Mesendoderm (in vitro differentiated cells): ENCODE measurements around the gene GLTPD2.
A peak's percentile ranks its signal among the peaks of the same experiment; 100 is the strongest.

Experiments
- DNase-seq: peaks from one replicate; pipeline ENCODE4 v3.0.0; 2013
- H2AK5ac ChIP-seq: 2 replicates; pipeline ENCODE4 v1.6.1; 2013; ENCODE audit warnings: low read length, inconsistent platforms
- H2BK120ac ChIP-seq: 2 replicates; pipeline ENCODE4 v1.6.1; 2013; ENCODE audit warnings: low read depth, mild to moderate bottlenecking, low read length, moderate library complexity, mixed read lengths
- H2BK15ac ChIP-seq: replicated peaks from 2 replicates; pipeline ENCODE4 v1.6.1; 2013; ENCODE audit warnings: low read depth, mild to moderate bottlenecking, moderate library complexity
- H2BK5ac ChIP-seq: 2 replicates; pipeline ENCODE4 v1.6.1; 2013; ENCODE audit warnings: low read length, inconsistent platforms
- H3K18ac ChIP-seq: 2 replicates; pipeline ENCODE4 v1.6.1; 2013; ENCODE audit warnings: mild to moderate bottlenecking, low read length, mixed read lengths
- H3K23ac ChIP-seq: one replicate; pipeline ENCODE4 v1.6.1; 2013; ENCODE audit warnings: low read length
- H3K27ac ChIP-seq: 2 replicates; pipeline ENCODE4 v1.5.1; 2013; ENCODE audit warnings: low read depth, mild to moderate bottlenecking, inconsistent platforms, low read length, moderate library complexity
- H3K27me3 ChIP-seq: 2 replicates; pipeline ENCODE4 v1.6.1; 2013; ENCODE audit warnings: low read length, control low read depth, mild to moderate bottlenecking, inconsistent platforms; ENCODE audit not compliant: insufficient read depth, poor library complexity
- H3K36me3 ChIP-seq: 2 replicates; pipeline ENCODE4 v1.6.1; 2013; ENCODE audit warnings: low read length, inconsistent platforms; ENCODE audit not compliant: control insufficient read depth, insufficient read depth
- H3K4ac ChIP-seq: one replicate; pipeline ENCODE4 v1.6.1; 2013; ENCODE audit warnings: low read depth, mild to moderate bottlenecking, low read length, moderate library complexity
- H3K4me1 ChIP-seq: 2 replicates; pipeline ENCODE4 v1.6.1; 2013; ENCODE audit warnings: low read depth, low read length, inconsistent platforms; ENCODE audit not compliant: control insufficient read depth
- H3K4me2 ChIP-seq: 2 replicates; pipeline ENCODE4 v1.6.1; 2013; ENCODE audit warnings: low read length
- H3K4me3 ChIP-seq: 2 replicates; pipeline ENCODE4 v1.5.1; 2013; ENCODE audit warnings: mild to moderate bottlenecking, low read length
- H3K56ac ChIP-seq: one replicate; pipeline ENCODE4 v1.6.1; 2013; ENCODE audit warnings: low read length
- H3K79me1 ChIP-seq: 2 replicates; pipeline ENCODE4 v1.6.1; 2013; ENCODE audit warnings: low read length, inconsistent platforms
- H3K79me2 ChIP-seq: 2 replicates; pipeline ENCODE4 v1.6.1; 2013; ENCODE audit warnings: mild to moderate bottlenecking, low read length; ENCODE audit not compliant: control insufficient read depth, insufficient read depth
- H3K9ac ChIP-seq: 2 replicates; pipeline ENCODE4 v1.6.1; 2013; ENCODE audit warnings: low read length, inconsistent platforms
- H4K5ac ChIP-seq: one replicate; pipeline ENCODE4 v1.6.1; 2013; ENCODE audit warnings: low read length
- H4K8ac ChIP-seq: one replicate; pipeline ENCODE4 v1.6.1; 2013; ENCODE audit warnings: low read depth, mild to moderate bottlenecking, control low read depth, low read length, moderate library complexity
- WGBS: extraction: QIAGEN DNeasy Blood & Tissue Kit; methylation state at CpG from one replicate; pipeline ENCODE4 v1.1.7; 2013; ENCODE audit warnings: low lambda C conversion rate, missing lambda C conversion rate; ENCODE audit not compliant: insufficient coverage; ENCODE audit errors: extremely low coverage; 5-methylcytosine and 5-hydroxymethylcytosine counted together

The GLTPD2 gene

GRCh38 chr17:4806777-4807604, 18.2 kb downstream of the GLTPD2 start, which contains the start of gene PLD2:
TSS of gene PLD2 (plus strand) at chr17:4807152. CDS start at chr17:4807773, 621 bp downstream.
- DNase-seq: peak; percentile 88
- no peaks in the 10 kb centered on the region for H3K27me3 ChIP-seq
- WGBS: no CpG with 5 or more reads among the region's 106 CpGs

GRCh38 chr17:4807605-4808377, 19.0 kb downstream of the GLTPD2 start:
- DNase-seq: no peak
- H3K79me2 ChIP-seq: no peaks in the 10 kb centered on the region
- no peak overlapping the region for H2AK5ac ChIP-seq
- H3K27me3 ChIP-seq: no peaks in the 10 kb centered on the region
- no peak overlapping the region for H2BK5ac ChIP-seq
- no peak overlapping the region for H2BK15ac ChIP-seq
- peak overlapping the region; percentile 26 for H3K4me3 ChIP-seq
- H3K18ac ChIP-seq: peak overlapping the region; percentile 22
- no CpG with 5 or more reads among the region's 32 CpGs for WGBS
- no peak overlapping the region for H3K23ac ChIP-seq
- no peak overlapping the region for H3K27ac ChIP-seq
- no peaks in the 10 kb centered on the region for H3K4me1 ChIP-seq
- H3K9ac ChIP-seq: peak overlapping the region; percentile 59
- no peak overlapping the region for H4K5ac ChIP-seq
- no peak overlapping the region for H4K8ac ChIP-seq
- no peak overlapping the region for H2BK120ac ChIP-seq
- peak overlapping the region; percentile 88 for H3K4ac ChIP-seq
- H3K79me1 ChIP-seq: no peaks in the 10 kb centered on the region
- H3K4me2 ChIP-seq: peak overlapping the region; percentile 54
- H3K56ac ChIP-seq: peak overlapping the region; percentile 90
- H3K36me3 ChIP-seq: no peaks in the 10 kb centered on the region

More at GRCh38 chr17:4806777-4807604, 18.2 kb downstream of the GLTPD2 start, which contains the start of gene PLD2:
- peak within 1 kb of the TSS; percentile 95 for H3K4me2 ChIP-seq
- no peak within 1 kb of the TSS for H3K27ac ChIP-seq
- H2BK15ac ChIP-seq: no peak within 1 kb of the TSS
- peak within 1 kb of the TSS; percentile 87 for H4K8ac ChIP-seq
- H3K56ac ChIP-seq: peak within 1 kb of the TSS; percentile 93
- H3K79me1 ChIP-seq: no peaks in the 10 kb centered on the region
- peak within 1 kb of the TSS; percentile 78 for H2BK120ac ChIP-seq
- H2BK5ac ChIP-seq: no peak within 1 kb of the TSS
- H3K79me2 ChIP-seq: no peaks in the 10 kb centered on the region
- no peak within 1 kb of the TSS for H2AK5ac ChIP-seq
- peak within 1 kb of the TSS; percentile 88 for H3K4ac ChIP-seq
- H3K18ac ChIP-seq: peak within 1 kb of the TSS; percentile 92
- H3K4me3 ChIP-seq: peak within 1 kb of the TSS; percentile 80
- H3K23ac ChIP-seq: no peak within 1 kb of the TSS
- H3K4me1 ChIP-seq: no peaks in the 10 kb centered on the region
- H4K5ac ChIP-seq: no peak within 1 kb of the TSS
- H3K36me3 ChIP-seq: no peaks in the 10 kb centered on the region
- H3K9ac ChIP-seq: peak within 1 kb of the TSS; percentile 91

DNA sequence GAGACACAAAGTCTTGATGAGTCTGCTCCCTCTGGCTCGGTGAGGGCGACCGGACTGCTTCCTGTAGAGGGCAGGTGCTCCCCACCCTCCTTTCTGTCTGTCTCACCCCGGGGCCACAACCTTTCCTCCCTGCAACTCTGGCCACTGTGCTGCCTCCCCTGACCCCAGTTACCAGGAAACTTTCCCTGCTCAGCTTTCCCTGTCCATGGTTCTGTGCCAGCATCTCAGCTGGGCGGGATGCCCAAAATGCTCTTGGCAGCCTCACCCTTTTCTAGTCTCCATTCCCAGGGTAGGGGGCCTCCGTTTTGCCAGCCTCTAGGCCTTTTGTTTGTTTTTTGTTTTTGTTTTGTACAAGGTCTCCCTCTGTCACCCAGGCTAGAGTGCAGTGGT, 19.6 kb downstream of the GLTPD2 start:
- H3K36me3 ChIP-seq: no peaks in the 10 kb centered on the region
- no peak overlapping the region for H2BK15ac ChIP-seq
- no peak overlapping the region for H2BK5ac ChIP-seq
- H3K4me2 ChIP-seq: no peak overlapping the region
- no peak overlapping the region for H3K4ac ChIP-seq
- no peaks in the 10 kb centered on the region for H3K79me2 ChIP-seq
- H3K56ac ChIP-seq: no peak overlapping the region
- H3K4me1 ChIP-seq: no peaks in the 10 kb centered on the region
- no peak overlapping the region for H3K9ac ChIP-seq
- no peaks in the 10 kb centered on the region for H3K79me1 ChIP-seq
- no peak overlapping the region for H3K4me3 ChIP-seq
- H2AK5ac ChIP-seq: no peak overlapping the region
- no CpG with 5 or more reads among the region's 6 CpGs for WGBS
- no peak overlapping the region for H3K18ac ChIP-seq
- no peaks in the 10 kb centered on the region for H3K27me3 ChIP-seq
- H4K8ac ChIP-seq: no peak overlapping the region
- no peak overlapping the region for H3K23ac ChIP-seq
- H4K5ac ChIP-seq: no peak overlapping the region
- H3K27ac ChIP-seq: no peak overlapping the region
- no peak for DNase-seq
- H2BK120ac ChIP-seq: no peak overlapping the region

DNA sequence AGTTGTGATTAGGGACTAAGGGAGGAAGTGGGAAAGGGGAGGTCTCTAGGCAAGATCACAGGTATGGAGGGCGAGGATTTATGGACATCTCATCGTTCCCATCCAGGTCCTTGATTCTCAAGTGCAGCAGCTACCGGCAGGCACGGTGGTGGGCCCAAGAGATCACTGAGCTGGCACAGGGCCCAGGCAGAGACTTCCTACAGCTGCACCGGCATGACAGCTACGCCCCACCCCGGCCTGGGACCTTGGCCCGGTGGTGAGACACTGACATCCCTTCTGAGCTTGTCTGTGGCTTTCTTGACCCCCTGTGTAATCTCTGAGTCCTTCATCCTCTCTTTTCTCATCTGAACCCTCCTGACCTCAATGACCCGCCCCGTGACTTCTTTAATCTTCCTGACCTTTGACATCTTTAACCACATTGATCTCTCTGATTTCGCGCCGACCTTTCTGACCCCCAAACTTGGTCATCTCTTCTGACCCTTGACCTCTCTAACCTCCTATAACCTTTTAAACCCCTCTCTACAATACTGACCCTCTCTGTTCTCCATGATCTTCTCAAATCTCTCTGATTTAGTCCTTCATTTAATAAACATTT, 22.0 kb downstream of the GLTPD2 start:
- Histone ChIP-seq H3K79me1 (no peaks in the 10 kb centered on the region), H3K79me2 (no peaks in the 10 kb centered on the region), H3K23ac (no peak overlapping the region), H3K9ac (no peak overlapping the region), H3K4me1 (no peaks in the 10 kb centered on the region), H2AK5ac (no peak overlapping the region), H3K18ac (no peak overlapping the region), H2BK15ac (no peak overlapping the region), H3K4me2 (no peak overlapping the region), H3K56ac (no peak overlapping the region), H3K4ac (no peak overlapping the region), H3K27ac (no peak overlapping the region), H3K36me3 (peaks cover 3% of the 10 kb centered on the region), H2BK5ac (no peak overlapping the region), H4K5ac (no peak overlapping the region), H3K4me3 (no peak overlapping the region), H2BK120ac (no peak overlapping the region), H4K8ac (no peak overlapping the region), H3K27me3 (no peaks in the 10 kb centered on the region)
- DNase-seq: no peak
- whole genome bisulfite sequencing: no CpG with 5 or more reads among the region's 13 CpGs

DNA sequence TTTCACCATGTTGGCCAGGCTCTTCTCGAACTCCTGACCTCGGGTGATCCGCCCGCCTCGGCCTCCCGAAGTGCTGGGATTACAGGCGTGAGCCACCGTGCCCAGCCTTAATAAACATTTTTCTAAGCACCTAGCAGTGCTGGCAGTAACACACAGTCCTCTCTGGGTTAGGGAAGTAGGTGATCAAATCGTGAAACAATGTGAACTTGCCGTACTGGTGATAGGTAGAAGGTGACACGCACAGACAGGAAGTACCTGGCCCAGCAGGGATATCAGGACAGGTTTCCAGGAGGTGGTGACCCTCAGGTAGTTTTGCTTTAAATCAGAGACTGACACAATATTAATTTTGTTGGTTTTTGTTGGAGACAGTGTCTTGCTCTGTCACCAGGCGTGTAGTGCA, 22.7 kb downstream of the GLTPD2 start:
- no CpG with 5 or more reads among the region's 12 CpGs for WGBS
- H3K36me3 ChIP-seq: peaks cover 3% of the 10 kb centered on the region
- no peaks in the 10 kb centered on the region for H3K79me2 ChIP-seq
- H3K4ac ChIP-seq: no peak overlapping the region
- no peak overlapping the region for H2BK120ac ChIP-seq
- no peak overlapping the region for H3K56ac ChIP-seq
- H2BK5ac ChIP-seq: no peak overlapping the region
- H3K4me3 ChIP-seq: no peak overlapping the region
- no peaks in the 10 kb centered on the region for H3K27me3 ChIP-seq
- no peak overlapping the region for H4K5ac ChIP-seq
- H4K8ac ChIP-seq: no peak overlapping the region
- no peak overlapping the region for H3K9ac ChIP-seq
- no peak overlapping the region for H2BK15ac ChIP-seq
- H3K18ac ChIP-seq: no peak overlapping the region
- no peak for DNase-seq
- no peak overlapping the region for H3K4me2 ChIP-seq
- no peaks in the 10 kb centered on the region for H3K79me1 ChIP-seq
- no peaks in the 10 kb centered on the region for H3K4me1 ChIP-seq
- no peak overlapping the region for H3K23ac ChIP-seq
- no peak overlapping the region for H2AK5ac ChIP-seq
- no peak overlapping the region for H3K27ac ChIP-seq
